ENCODE data around the gene YIPF1.
"Not testable (repeated sequence)": the region's sequence is repeated elsewhere in the genome, so short reads cannot be mapped to it uniquely, and the experiment has no call there.

YIPF1 gene

GRCh38 chr1:53837646-53837923, 52.0 kb downstream of the YIPF1 start:
- no peak for DNase-seq

- DNase-seq = no peak
Measured at GRCh38 chr1:53835491-53835890, 54.1 kb downstream of the YIPF1 start.

GRCh38 chr1:53834776-53835175, 54.8 kb downstream of the YIPF1 start:
- DNase-seq = no peak

GRCh38 chr1:53833393-53833792, 56.2 kb downstream of the YIPF1 start:
- DNase-seq = no peak

- DNase-seq = no peak
Measured at GRCh38 chr1:53826367-53826766, 63.2 kb downstream of the YIPF1 start.

GRCh38 chr1:53825306-53825705, 64.3 kb downstream of the YIPF1 start:
- no peak for DNase-seq

GRCh38 chr1:53822931-53823330, 66.7 kb downstream of the YIPF1 start:
- DNase-seq = no peak

GRCh38 chr1:53821380-53821779, 68.2 kb downstream of the YIPF1 start:
- no peak for DNase-seq

- DNase-seq = no peak
Measured at GRCh38 chr1:53819387-53819786, 70.2 kb downstream of the YIPF1 start.

- not testable (repeated sequence) for DNase-seq
Measured at GRCh38 chr1:53816584-53816983, 73.0 kb downstream of the YIPF1 start.

- DNase-seq = not testable (repeated sequence)
Measured at GRCh38 chr1:53815484-53815883, 74.1 kb downstream of the YIPF1 start.

GRCh38 chr1:53811414-53811851, 78.2 kb downstream of the YIPF1 start:
- no peak for DNase-seq

GRCh38 chr1:53810497-53810896, 79.1 kb downstream of the YIPF1 start:
- no peak for DNase-seq

GRCh38 chr1:53810007-53810406, 79.6 kb downstream of the YIPF1 start:
- no peak for DNase-seq

- no peak for DNase-seq
Measured at GRCh38 chr1:53807916-53808315, 81.7 kb downstream of the YIPF1 start.

- DNase-seq = no peak
Measured at GRCh38 chr1:53804791-53805505, 84.6 kb downstream of the YIPF1 start.

- no peak for DNase-seq
Measured at GRCh38 chr1:53804181-53804580, 85.4 kb downstream of the YIPF1 start.
